ENCODE measurements around the gene DALRD3. TPM values are rescaled to one million over a fixed set of nuclear protein-coding genes. Genes with fewer than 3 reads are reported as not detected.

The DALRD3 gene
- total and polyA plus RNA-seq, 8 donors: 19.5 to 57.2 (median 26.2) TPM

GRCh38 chr3:49001155-49001554 lies 17.2 kb downstream of the DALRD3 start:
- H3K27me3 ChIP-seq: no peaks in the 10 kb centered on the region
- no peaks in the 10 kb centered on the region for H3K9me3 ChIP-seq
- WGBS, 2 donors: 89 to 91% methylated on average over 6 of the region's 6 CpGs
- FAIRE-seq (no peak), ATAC-seq (no peak), DNase-seq (peak in 1 of 6 donors; percentile 25)
- H3K4me3 ChIP-seq: no peak overlapping the region
- intact Hi-C loops (cut with DNase I): no loop called here
- H3K27ac ChIP-seq: no peak overlapping the region
- no peak for TF ChIP-seq CTCF (IDR thresholded peaks at IDR 0.05)
- H3K36me3 ChIP-seq: no peaks in the 10 kb centered on the region
- H3K4me1 ChIP-seq: peaks cover 0 to 1% (median 0%) of the 10 kb centered on the region in 3 donors

- DNase-seq (no peak), FAIRE-seq (no peak), ATAC-seq (peak in 2 of 4 donors; percentile 36 to 46)
- H3K36me3 ChIP-seq: no peaks in the 10 kb centered on the region
- intact Hi-C loops (cut with DNase I): no loop called here
- no peak overlapping the region for H3K27ac ChIP-seq
- WGBS, 2 donors: 77% methylated on average over 8 of the region's 8 CpGs
- no peak overlapping the region for H3K4me3 ChIP-seq
- no peaks in the 10 kb centered on the region for H3K27me3 ChIP-seq
- H3K9me3 ChIP-seq: no peaks in the 10 kb centered on the region
- no peaks in the 10 kb centered on the region for H3K4me1 ChIP-seq
- no peak for TF ChIP-seq CTCF (IDR thresholded peaks at IDR 0.05)
Observed at GRCh38 chr3:48999085-48999858, 19.1 kb downstream of the DALRD3 start.

GRCh38 chr3:48997714-48998637 lies 20.4 kb downstream of the DALRD3 start:
- H3K27me3 ChIP-seq: no peaks in the 10 kb centered on the region
- no peak for DNase-seq
- intact Hi-C loops (cut with DNase I): no loop called here
- H3K27ac ChIP-seq: no peak overlapping the region
- no peaks in the 10 kb centered on the region for H3K9me3 ChIP-seq
- TF ChIP-seq CTCF (IDR thresholded peaks at IDR 0.05): no peak
- no peaks in the 10 kb centered on the region for H3K4me1 ChIP-seq
- no peaks in the 10 kb centered on the region for H3K36me3 ChIP-seq
- FAIRE-seq: no peak
- peak in 3 of 4 donors; percentile 24 to 62 (median 62) for ATAC-seq
- no peak overlapping the region for H3K4me3 ChIP-seq
- WGBS, 2 donors: 81 to 84% methylated on average over 17 to 20 of the region's 20 CpGs

- Histone ChIP-seq H3K9me3 (no peaks in the 10 kb centered on the region), H3K4me1 (peaks cover 0 to under 1% (median 0%) of the 10 kb centered on the region in 3 donors), H3K4me3 (no peak overlapping the region), H3K27ac (no peak overlapping the region), H3K27me3 (no peaks in the 10 kb centered on the region), H3K36me3 (no peaks in the 10 kb centered on the region)
- no peak for TF ChIP-seq CTCF (IDR thresholded peaks at IDR 0.05)
- FAIRE-seq (no peak), DNase-seq (no peak), ATAC-seq (no peak)
- intact Hi-C loops (cut with DNase I): no loop called here
- WGBS, 2 donors: 82 to 85% methylated on average over 8 of the region's 8 CpGs
Observed at GRCh38 chr3:48997102-48997635, 21.2 kb downstream of the DALRD3 start.
